ENCODE results near the gene JPH2.

The JPH2 gene

DNA sequence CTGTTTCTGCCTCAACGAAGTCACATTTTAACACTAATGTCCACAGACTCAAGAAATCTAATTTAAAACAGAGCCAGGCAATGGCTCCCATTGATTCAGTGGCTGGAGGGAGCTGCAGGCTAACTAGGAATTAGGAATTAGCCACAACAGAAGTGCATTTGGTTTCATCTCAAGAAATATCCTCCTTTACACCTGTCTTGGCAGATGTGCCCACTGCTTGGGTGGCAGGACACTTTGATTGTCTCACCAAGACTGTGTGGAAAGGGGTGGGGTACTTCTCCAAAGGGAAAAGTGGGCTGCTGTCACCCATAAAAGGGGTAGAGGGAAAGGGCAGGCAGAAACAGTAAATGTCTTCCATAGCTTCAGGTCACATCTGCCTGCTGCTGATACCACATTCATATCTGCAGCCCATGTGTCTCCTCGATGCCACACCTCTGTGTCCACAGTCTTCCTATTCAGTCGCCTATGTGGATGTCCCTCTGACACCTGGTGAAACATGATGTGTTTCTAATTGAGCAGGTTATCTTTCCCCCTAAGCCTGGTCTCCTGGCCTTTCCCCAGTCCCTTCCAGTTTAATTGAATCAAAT is 34.5 kb upstream of the JPH2 start:
- TF ChIP-seq, protein P1, sequence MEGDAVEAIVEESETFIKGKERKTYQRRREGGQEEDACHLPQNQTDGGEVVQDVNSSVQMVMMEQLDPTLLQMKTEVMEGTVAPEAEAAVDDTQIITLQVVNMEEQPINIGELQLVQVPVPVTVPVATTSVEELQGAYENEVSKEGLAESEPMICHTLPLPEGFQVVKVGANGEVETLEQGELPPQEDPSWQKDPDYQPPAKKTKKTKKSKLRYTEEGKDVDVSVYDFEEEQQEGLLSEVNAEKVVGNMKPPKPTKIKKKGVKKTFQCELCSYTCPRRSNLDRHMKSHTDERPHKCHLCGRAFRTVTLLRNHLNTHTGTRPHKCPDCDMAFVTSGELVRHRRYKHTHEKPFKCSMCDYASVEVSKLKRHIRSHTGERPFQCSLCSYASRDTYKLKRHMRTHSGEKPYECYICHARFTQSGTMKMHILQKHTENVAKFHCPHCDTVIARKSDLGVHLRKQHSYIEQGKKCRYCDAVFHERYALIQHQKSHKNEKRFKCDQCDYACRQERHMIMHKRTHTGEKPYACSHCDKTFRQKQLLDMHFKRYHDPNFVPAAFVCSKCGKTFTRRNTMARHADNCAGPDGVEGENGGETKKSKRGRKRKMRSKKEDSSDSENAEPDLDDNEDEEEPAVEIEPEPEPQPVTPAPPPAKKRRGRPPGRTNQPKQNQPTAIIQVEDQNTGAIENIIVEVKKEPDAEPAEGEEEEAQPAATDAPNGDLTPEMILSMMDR (conservative IDR thresholded peaks at IDR 0.05; ENCODE audit: control insufficient read depth, insufficient read depth, low read depth, low read length), result no peak
- DNase-seq (ENCODE audit: low read depth), result no peak
- H3K4me3 ChIP-seq (ENCODE audit: control insufficient read depth, low read depth, low read length), result no peak overlapping the region

DNA sequence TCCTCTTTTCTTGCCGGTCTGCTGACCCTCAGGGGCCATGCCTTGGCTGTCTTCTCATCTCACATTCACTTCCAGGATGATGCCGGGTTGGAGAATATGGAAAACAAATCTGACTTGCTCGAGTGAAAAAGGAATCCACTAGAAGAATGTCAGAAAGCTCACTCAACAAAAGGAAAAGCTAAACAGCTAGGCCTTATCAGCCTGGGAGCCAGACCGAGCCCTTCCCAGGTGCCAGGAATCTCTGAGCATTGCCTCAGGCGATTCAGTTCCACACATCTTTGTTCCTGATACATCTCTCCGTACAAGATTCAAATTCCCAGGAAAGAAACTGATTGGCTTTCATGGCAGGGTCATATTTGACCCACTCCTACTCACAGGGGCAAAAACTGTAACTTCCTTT is 32.8 kb upstream of the JPH2 start:
- H3K4me3 ChIP-seq (ENCODE audit: control insufficient read depth, low read depth, low read length), result no peak overlapping the region
- TF ChIP-seq, protein P1 (conservative IDR thresholded peaks at IDR 0.05; ENCODE audit: control insufficient read depth, insufficient read depth, low read depth, low read length), result no peak
- DNase-seq (ENCODE audit: low read depth), result no peak

DNA sequence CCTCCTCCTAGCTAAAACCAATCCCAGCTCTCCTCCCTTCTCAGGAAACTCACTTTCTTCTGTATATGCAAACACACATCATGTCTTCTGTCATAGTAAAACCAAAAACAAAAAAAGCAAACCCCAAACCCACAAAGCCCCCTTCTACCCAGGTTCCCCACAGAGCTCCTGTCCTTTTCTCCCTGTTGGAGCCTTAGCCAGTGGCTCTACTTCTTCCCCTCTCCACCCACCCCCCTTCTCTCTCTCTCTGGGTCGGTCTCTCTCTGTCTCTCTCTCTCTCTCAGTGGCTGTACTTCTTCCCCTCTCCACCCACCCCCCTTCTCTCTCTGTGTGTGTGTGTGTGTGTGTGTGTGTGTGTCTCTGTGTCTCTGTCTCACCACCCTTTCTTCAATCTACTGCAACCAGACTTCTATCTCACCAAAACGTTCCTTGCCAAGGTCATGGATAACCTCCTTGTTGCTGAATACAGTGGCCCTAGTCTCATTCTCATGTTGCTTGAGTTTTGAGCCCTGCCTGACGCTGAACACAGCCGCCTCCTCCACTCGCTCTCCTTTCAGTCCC is 32.3 kb upstream of the JPH2 start:
- no peak for DNase-seq (ENCODE audit: low read depth)
- no peak overlapping the region for H3K4me3 ChIP-seq (ENCODE audit: control insufficient read depth, low read depth, low read length)
- TF ChIP-seq, protein P1 (conservative IDR thresholded peaks at IDR 0.05; ENCODE audit: control insufficient read depth, insufficient read depth, low read depth, low read length), result no peak

DNA sequence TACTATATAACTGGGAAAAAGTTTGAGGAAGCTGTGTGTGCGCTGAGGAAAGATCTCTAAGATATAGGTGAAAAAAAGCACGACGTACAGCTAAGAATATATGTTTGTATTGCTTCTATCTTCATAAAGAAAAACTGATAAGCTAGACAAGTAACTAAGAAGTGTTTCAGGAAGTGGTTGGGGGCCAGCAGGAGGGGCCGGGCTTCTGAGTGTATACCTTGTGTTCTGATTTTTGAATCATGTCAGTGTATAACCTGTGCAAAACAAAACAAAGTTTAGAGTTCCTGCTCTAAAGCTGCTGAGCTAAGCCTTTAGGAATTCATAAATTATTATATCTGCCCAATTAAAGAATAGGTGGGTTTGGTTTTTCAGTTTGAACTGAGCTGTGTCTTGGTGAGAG is 31.5 kb upstream of the JPH2 start:
- no peak for DNase-seq (ENCODE audit: low read depth)
- no peak overlapping the region for H3K4me3 ChIP-seq (ENCODE audit: control insufficient read depth, low read depth, low read length)
- TF ChIP-seq, protein P1 (conservative IDR thresholded peaks at IDR 0.05; ENCODE audit: control insufficient read depth, insufficient read depth, low read depth, low read length), result no peak

DNA sequence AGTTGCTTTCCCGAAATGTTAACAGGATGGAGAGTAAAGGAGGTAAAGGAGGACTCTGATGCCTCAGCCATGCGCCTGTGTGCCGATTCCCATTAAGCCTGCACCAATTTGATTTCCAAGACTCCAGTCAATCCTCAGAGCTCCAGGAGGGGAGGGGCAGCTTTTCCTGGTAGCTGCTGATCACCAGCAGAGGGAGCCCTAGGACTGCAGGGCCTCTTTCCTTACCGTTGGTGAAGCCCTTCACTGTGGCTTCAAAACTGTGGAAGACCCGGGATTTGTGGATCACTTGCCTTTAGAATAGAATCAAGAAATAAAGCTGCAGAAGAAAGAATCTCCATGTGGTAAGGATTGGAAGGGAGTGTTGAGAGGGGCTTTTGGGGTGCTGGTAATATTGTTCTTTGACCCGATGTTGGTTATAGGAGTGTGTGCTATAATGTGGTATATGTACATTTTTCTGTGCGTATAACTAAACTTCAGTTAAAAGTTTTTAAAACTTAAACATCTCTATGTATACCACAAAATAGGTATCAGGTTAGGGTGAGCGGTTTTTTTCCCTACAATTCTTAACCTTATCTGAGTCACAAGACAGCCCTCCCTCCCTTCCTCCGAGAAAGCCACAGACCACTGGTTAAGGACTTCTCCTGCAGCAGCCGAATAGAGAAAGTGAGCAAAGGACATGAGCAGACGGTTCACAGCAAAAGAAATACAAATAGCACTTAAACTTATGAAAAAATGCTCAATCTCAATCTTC is 30.5 kb upstream of the JPH2 start:
- TF ChIP-seq, protein P1 (conservative IDR thresholded peaks at IDR 0.05; ENCODE audit: control insufficient read depth, insufficient read depth, low read depth, low read length), result peak; percentile 99
- peak; percentile 75 for DNase-seq (ENCODE audit: low read depth)
- H3K4me3 ChIP-seq (ENCODE audit: control insufficient read depth, low read depth, low read length), result no peak overlapping the region

DNA sequence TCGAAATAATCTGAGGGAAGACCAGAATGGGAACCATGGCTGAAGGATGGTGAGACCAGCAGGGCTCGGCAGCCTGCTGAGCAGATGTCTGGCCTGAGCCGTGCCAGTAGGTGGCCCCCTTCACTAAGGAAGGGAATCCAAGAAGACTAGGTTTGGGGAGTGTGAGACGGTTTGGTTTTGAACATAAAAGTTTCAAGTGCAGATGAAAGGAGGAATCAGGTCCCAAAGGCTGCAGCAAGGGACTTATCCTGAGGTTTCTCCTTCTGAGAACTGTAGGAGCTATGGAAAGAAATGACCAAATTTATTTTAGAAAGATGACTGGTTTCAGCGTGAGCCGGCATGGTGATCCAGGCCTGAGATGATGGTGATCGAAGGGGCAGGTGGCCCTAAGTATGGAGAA is 28.1 kb upstream of the JPH2 start:
- TF ChIP-seq, protein P1 (conservative IDR thresholded peaks at IDR 0.05; ENCODE audit: control insufficient read depth, insufficient read depth, low read depth, low read length), result peak; percentile 90
- DNase-seq (ENCODE audit: low read depth), result peak; percentile 73
- H3K4me3 ChIP-seq (ENCODE audit: control insufficient read depth, low read depth, low read length), result no peak overlapping the region

All from fibroblast of mammary gland (primary cell).